GM18498 (cell line): ENCODE results near the gene GAD2.

Experiments used
- ATAC-seq: cut with Tn5 transposase; IDR thresholded peaks from one replicate; pipeline ENCODE4 v1.9.1; 2021; ENCODE audit warnings: mild to moderate bottlenecking, moderate library complexity; ENCODE audit not compliant: unreplicated experiment

Gene GAD2

GRCh38 chr10:26221541-26221940 lies 5.0 kb downstream of the GAD2 start:
- ATAC-seq, result no peak

DNA sequence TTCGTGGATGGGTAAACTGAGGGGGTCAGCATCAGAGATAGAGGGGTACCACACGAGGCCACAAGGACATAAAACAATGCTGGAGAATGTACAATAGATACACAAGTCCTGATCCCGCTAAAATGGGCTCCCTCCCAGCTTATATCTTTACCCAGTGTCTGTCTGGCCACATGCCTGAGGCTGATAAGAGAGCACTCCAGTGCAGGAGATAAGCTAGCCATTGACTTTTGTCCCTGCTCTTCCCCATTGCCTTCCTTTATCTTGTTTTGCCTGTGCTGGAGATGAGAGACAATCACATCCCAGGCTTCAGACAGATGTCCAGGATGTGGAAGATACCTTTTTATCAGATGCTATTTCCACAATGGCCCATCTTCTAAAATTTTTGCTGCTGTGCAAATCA lies 6.0 kb downstream of the GAD2 start:
- ATAC-seq, result no peak

DNA sequence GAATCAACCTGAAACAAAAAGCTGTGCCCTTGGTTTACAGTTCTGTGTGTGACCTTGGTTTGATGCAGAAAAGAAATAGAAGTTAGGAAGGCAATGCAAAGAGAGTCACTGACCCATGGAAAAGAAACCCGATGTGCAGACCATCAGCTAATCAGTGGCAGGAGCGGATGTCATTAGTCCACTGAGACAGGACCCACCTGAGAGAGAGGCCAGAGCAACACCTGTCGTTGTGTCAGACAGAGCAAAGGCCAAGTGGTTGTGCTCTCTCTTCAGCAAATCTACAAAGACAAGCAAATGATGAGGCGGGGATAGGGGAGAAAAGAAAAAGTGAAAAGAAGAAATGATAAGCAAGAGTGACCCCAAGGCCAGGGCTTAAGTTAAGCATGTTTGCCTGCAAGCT lies 8.7 kb downstream of the GAD2 start:
- no peak for ATAC-seq

DNA sequence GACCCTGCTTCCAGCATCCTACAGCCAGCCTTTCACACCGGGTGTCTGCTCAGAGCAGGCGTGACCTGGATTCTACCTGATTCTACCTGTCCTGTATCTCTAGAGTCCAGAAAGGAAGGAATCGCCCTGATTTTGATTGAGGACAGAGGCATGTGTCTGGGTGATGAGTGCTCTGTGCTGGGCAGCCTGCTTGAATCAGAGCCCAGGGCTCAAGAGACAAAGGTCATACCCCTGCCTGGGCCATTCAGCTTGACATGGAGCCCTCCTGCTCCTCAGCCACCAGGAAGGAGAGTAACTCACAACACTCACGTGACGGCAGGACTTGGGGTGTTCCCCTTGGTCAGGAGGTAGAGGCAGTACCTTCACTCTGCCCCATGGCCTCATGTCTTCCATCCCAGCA lies 11.2 kb downstream of the GAD2 start:
- ATAC-seq, result no peak

GRCh38 chr10:26232174-26232573 lies 15.6 kb downstream of the GAD2 start:
- no peak for ATAC-seq

GRCh38 chr10:26235761-26236160 lies 19.2 kb downstream of the GAD2 start:
- no peak for ATAC-seq

DNA sequence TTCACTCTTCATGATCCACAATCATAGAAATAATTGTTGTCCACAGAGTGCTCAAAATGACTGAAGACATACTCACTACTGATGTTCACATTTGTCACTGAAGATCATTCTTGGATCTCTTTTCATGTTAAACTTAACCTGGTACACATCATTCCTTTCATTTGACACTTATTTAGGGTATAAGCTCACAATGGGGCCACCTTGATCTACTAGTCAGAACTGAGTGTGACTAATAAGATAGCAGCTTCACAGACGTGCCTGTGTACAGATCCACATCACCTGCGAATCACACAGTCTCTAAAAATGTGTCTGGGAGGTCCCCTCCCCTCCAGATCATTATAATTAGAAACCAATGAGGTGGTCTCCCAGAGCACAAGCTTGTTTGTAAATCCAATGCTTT lies 21.8 kb downstream of the GAD2 start:
- ATAC-seq, result no peak

GRCh38 chr10:26242706-26243350 lies 26.3 kb downstream of the GAD2 start:
- ATAC-seq, result no peak

GRCh38 chr10:26243351-26243720 lies 26.8 kb downstream of the GAD2 start:
- no peak for ATAC-seq

GRCh38 chr10:26249681-26250080 lies 33.1 kb downstream of the GAD2 start:
- no peak for ATAC-seq

- no peak for ATAC-seq
Observed at GRCh38 chr10:26251925-26252324, 35.4 kb downstream of the GAD2 start.

GRCh38 chr10:26254616-26255015 lies 38.0 kb downstream of the GAD2 start:
- no peak for ATAC-seq

- ATAC-seq, result no peak
Observed at GRCh38 chr10:26259341-26259740, 42.8 kb downstream of the GAD2 start.

- no peak for ATAC-seq
Observed at GRCh38 chr10:26269754-26270153, 53.2 kb downstream of the GAD2 start.

DNA sequence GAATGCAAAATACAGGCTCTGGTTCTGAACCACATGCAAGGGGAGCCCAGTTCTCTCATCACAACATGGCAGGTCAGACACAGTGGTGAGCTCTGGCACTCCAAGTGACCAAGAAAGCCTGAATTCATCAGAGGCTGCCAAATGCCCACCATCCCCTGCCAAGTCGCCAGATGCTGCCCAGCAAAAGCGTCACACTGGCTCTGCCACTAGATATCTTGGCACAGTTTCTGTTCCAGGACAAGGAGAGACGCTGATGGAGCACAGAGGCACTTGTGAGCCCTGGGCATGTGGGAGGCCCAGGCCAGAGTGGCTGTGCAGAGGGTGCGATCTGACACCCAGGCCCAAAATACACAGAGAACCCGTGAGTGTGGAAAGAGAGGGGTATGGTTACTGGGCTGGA lies 57.8 kb downstream of the GAD2 start:
- no peak for ATAC-seq

- no peak for ATAC-seq
Observed at GRCh38 chr10:26278295-26278694, 61.7 kb downstream of the GAD2 start.

- no peak for ATAC-seq
Observed at GRCh38 chr10:26290236-26290635, 73.7 kb downstream of the GAD2 start.

DNA sequence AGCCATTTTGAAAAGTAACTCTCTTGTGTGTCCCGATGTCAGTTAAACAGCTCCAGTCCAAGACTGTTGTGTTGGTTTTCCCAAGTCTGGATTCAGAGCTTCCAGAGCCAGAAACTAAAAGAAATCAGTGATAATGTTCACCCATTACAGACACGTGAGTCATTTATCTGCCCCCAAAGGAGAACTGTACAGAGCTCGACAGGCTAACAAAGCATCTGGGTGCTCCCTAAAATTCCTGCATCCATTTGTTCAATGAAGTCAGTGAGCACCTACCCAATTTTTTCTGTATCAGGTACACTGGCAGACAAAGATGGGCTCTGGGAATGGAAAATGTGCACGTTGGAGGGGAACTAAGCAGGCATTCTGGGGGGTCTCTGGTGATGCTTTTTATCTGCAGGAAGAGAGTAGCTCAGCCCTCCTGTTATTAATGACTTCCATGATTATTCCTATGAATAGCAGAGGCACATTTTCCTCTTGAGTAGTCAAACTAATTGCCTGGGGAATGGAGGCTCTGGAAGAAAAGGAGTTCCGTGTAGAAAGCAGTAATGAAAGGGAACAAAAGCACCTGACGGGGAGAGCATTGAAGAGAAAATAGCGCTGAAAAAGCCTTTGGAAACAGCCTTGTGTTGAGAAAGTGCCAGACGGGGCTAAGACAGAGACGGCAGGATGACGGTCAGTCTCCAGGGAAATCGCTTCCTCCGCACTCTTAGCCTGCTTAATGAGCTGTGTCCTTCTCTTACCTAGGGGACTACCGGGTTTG lies 75.3 kb downstream of the GAD2 start:
- no peak for ATAC-seq

GRCh38 chr10:26296360-26296759 lies 79.8 kb downstream of the GAD2 start:
- no peak for ATAC-seq

DNA sequence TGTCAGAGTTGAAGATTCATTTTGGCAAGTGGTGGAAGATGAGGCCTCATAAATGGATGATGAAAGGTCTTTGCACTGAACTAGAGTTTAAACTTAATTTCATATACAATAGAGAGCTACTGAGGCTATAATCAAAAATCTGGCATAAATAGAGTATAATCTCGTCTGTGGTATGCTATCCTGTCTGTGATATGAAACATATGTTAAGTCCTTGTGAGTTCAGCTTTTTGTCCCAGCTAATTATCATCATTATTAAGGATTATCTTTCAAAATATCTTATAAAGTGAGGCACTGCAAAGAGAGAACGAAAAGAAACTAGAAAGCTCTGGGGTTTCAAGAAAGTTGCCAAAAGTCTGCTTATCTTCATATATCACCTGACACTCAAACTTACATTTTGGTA lies 83.4 kb downstream of the GAD2 start:
- no peak for ATAC-seq

DNA sequence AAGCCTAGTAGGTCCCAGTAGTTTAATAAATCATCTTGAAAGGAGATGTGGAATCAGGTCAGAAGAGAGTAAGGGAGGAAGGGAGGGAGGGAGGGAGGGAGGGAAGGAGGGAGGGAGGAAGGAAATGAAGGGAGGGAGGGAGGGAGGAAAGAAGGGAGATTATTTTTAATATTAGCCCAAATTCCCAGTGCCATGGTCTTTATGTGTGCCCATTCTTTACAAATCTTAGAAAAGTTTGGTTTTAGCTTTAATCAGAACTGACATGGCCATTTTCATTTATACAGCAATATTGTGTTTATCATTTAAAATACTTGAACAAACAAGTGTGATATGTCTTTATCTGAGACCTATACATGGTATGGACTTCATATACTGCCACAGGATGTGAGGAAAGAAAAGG lies 86.8 kb downstream of the GAD2 start:
- no peak for ATAC-seq

DNA sequence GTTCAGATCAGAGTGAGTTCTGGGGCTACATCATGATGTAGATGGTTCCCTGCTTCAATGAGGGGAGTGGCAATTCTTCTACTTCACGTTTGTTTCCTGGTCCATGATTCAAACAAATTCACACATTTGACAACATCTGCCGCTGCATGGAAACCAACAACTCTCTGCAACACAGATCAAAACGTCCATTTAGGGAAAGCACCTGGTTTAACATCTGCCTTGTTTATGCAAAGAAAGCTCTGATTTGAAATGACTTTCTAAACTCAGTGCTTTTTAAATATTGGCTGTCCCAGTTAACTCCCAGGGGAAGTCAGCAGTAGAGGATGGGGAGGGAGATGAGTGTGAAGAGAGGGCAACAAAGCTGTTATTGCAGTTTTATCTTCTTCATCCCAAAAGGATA lies 93.8 kb downstream of the GAD2 start:
- ATAC-seq, result no peak
